Activated gamma-delta T cell treated with anti-CD3 and anti-CD28 coated beads, Interleukin-2, amount 50 U/mL, for 16 hours (primary cell): ENCODE data around the gene KCNF1.

Source experiments
- DNase-seq: peaks from one replicate; pipeline ENCODE4 v3.0.0-alpha.2; 2020; ENCODE audit warnings: low read depth

The KCNF1 gene

DNA sequence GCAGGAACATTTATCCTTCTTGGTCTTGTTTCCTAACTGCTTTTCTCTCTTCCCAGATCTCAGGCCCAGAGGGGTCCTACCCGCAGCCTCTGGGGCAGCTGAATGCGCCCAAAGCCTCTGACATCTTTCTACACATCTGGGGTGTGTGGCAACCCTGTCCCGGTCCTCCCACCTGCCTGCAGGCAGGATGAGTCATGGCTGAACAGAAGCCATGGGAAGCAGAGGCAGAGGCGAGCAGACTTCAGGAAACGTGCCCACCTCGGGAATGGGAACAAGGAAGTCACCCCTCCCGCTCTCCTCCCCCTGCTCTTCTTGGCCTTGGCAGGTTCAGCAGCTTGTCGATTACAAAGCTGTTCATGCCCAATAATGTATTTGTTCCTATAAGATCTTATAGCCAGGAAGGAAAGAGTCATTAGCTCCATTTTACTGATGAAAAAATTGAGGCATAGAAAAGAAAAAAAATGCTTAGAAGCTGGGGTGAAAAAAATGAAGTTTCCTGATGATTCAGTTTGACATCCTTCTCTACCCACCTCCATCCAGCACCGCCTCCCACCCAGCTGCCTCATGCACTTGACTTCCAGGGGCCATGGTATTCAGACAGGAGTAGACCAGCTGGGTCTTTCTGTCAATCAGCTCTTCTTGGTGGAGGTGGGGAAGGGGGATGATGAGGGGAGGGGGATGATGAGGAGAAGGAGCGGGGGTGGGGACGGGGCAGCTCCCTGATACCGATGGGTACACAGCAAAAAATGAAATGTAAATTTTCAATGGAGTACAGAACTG lies 10.4 kb upstream of the KCNF1 start:
- DNase-seq, result no peak

DNA sequence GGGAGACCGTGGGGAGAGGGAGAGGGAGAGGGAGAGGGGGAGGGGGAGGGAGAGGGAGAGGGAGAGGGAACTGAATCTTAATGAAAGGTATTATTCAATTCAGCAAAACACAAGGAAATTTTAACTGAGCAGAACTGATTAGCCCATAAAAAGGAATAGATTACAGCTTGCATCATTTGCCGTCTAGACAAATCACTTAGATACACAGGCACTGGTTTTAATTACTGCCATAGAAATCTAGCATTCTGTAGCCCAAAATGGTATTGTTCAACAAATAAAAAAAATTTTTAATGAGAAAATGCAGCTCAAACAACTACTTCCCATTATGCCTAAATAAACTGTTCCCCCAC lies 7.9 kb upstream of the KCNF1 start:
- no peak for DNase-seq

GRCh38 chr2:10904455-10904854 lies 7.3 kb upstream of the KCNF1 start:
- no peak for DNase-seq

- DNase-seq, result no peak
Measured at GRCh38 chr2:10905006-10905861, 6.5 kb upstream of the KCNF1 start.

GRCh38 chr2:10905862-10906143 lies 5.9 kb upstream of the KCNF1 start:
- DNase-seq, result no peak

- DNase-seq, result no peak
Measured at GRCh38 chr2:10906926-10907625, 4.7 kb upstream of the KCNF1 start.

GRCh38 chr2:10908195-10908594 lies 3.5 kb upstream of the KCNF1 start:
- DNase-seq, result no peak

- DNase-seq, result no peak
Measured at GRCh38 chr2:10909050-10909995, 2.4 kb upstream of the KCNF1 start.

- DNase-seq, result no peak
Measured at GRCh38 chr2:10909996-10910341, 1.8 kb upstream of the KCNF1 start.

- no peak for DNase-seq
Measured at GRCh38 chr2:10910625-10911024, 1.1 kb upstream of the KCNF1 start.

DNA sequence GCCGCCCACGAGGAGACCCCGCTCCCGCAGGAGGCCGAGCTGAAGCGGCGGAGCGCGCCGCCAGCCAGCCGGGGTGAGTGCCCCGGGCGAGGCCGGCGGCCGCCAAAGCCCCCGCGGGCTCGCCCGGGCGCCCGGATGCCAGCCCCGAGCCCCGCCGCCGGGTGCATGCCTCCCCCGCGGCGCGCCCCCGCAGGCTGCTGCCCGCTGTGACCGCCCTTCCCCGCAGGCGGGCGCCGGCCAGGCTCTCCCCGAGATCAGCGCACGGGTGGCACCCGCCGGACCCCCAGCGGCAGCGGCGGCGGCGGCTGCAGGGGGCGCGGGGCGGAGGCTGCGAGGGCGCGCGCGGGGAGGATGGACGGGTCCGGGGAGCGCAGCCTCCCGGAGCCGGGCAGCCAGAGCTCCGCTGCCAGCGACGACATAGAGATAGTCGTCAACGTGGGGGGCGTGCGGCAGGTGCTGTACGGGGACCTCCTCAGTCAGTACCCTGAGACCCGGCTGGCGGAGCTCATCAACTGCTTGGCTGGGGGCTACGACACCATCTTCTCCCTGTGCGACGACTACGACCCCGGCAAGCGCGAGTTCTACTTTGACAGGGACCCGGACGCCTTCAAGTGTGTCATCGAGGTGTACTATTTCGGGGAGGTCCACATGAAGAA lies 470 bp downstream of the KCNF1 start:
- DNase-seq, result no peak

GRCh38 chr2:10912796-10913455 lies 1.2 kb downstream of the KCNF1 start:
- DNase-seq, result no peak

DNA sequence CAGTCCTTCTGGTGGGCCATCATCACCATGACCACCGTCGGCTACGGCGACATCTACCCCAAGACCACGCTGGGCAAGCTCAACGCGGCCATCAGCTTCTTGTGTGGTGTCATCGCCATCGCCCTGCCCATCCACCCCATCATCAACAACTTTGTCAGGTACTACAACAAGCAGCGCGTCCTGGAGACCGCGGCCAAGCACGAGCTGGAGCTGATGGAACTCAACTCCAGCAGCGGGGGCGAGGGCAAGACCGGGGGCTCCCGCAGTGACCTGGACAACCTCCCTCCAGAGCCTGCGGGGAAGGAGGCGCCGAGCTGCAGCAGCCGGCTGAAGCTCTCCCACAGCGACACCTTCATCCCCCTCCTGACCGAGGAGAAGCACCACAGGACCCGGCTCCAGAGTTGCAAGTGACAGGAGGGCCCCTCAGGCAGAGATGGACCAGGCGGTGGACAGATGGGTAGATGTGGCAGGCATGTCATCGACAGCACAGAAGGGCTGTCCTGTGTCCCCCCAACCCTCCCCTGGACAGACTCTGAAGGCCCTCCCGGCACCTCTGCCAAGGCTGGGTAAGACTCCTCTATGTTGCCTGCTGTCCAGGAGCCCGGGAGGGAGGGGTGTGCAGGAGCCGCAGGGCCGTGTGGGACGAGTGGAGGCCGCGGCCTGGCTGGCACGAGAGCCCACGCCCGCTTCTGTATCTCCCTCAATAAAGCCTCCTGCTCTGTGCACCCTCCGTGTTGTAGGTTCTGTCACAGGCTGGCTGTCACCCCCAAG lies 2.0 kb downstream of the KCNF1 start:
- DNase-seq, result no peak

- DNase-seq, result no peak
Measured at GRCh38 chr2:10914272-10914693, 2.5 kb downstream of the KCNF1 start.

DNA sequence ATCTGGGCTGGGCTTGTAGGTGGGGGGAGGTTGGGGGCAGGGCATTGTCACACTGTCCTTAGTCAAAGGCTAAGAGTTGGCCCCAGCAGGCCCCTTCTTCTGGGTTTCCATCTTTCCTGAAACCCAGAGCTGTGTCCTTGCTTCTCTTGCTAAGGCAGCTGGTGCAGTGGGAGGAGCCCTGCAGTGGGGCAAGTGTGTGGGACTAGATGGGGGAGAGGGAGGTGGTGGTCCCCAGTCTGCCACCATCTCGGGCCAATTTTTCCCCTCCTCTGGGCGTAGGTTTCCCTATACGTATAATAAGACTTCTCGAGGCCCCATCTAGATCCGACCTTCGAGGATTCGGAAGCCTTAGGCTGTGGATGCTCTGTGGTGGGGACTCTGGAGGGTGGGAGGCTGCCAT lies 3.5 kb downstream of the KCNF1 start:
- no peak for DNase-seq

DNA sequence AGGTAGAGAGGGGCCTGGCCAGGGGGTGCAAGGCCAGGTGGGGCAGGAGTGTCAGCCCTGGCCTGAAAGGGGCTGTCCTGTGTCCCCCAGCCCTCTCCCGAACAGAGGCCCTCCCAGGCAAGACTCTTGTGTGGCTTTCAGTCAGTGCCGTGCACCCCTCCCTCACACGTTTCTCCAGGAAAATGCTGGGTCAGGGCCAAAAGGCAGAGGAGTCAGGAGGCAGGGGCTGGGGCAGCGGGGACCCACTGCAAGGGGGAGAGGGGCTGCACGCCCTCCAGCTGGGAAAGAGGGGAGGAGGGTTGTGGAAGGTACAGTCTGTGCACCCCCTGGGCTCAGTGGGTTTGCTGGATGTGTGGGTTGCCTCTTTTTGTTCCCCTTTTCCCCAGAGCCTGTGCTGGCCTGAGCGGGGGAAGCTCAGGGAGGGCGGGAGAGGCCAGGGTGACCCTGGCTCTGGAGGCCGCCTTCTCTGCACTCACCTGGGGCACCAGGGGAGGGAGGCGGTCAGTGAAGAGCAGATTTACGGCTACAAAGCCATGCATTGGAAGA lies 4.1 kb downstream of the KCNF1 start:
- DNase-seq, result no peak

- no peak for DNase-seq
Measured at GRCh38 chr2:10916953-10917352, 5.2 kb downstream of the KCNF1 start.

DNA sequence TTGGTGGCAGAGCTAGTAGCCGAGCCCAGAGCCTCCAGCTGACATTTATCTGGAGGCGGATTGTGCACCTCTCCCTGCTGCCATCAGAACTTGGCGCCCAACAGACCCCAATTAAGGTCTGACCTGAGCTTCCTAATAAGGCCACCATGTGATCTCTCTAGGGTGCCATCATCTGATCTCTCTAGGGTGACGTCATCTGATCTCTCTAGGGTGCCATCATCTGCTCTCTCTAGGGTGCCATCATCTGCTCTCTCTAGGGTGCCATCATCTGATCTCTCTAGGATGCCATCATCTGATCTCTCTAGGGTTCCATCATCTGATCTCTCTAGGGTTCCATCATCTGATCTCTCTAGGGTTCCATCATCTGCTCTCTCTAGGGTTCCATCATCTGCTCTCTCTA lies 6.2 kb downstream of the KCNF1 start:
- no peak for DNase-seq

DNA sequence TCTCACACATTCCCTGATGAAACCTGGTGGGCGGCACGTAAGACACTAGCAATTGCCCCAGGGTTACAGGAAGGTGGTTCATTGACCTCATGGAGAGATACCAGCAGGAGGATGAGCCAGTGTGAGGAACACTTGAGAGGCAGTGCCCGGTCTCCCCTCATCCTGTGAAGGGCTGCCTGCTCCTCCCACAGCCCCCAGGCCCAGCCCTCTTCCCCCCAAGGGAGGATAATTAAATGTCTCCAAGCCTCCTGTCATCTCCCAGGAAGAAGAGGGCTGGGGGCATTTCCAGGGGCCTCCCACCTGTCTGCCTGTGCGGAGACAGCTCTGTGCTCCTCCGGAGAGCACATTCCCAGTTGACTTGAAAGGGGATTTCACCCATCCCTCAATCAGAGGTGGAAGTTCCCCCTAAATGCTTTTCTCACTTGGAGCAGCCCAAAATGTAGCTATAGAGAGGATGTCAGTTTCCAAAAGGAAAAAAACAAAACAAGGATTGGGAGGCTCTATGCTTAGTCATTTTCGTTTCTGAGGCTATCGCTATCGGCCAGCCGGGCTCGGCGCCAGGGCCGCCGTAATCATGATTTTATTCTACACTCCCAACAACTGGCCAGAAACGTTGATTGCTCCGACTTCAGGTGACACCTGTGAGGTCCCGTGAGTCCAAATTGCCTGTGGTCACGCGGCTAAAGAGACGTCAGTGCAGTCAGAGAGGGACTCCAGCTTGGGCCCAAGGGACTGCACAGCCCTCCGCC lies 7.1 kb downstream of the KCNF1 start:
- DNase-seq, result no peak
